GM12872 (cell line): ENCODE results near the gene CLDND1.

Source experiments
- TF ChIP-seq, protein P1 (sequence below): IDR thresholded peaks from 3 replicates; pipeline ENCODE4 v1.5.1; 2011; ENCODE audit warnings: low read depth, mild to moderate bottlenecking, low read length, moderate library complexity; ENCODE audit not compliant: insufficient read depth

Gene CLDND1

DNA sequence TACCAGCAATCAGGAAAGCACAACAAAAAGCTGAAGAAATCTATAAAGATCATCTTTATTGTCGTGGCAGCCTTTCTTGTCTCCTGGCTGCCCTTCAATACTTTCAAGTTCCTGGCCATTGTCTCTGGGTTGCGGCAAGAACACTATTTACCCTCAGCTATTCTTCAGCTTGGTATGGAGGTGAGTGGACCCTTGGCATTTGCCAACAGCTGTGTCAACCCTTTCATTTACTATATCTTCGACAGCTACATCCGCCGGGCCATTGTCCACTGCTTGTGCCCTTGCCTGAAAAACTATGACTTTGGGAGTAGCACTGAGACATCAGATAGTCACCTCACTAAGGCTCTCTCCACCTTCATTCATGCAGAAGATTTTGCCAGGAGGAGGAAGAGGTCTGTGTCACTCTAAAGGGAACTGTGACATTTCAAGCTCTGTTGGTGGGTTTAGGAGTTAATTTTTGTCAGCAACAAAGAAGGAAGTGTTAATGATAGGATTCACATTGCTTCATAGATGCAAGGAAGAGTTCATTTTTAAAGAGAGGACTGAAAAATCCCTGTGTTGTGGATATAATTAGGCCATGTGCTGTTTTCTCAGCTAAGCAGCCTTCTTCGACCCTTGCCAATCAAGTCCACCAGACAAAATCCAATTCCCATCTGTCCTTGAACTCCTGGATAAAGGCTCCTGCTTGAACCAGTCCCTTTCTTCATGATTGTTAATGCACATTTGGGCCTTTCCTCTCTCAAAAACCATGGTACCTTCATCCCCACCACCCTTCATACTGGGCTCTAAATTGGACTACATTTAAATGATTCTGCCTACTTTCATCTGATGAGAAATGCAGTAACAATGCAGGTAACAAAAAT lies 10.2 kb upstream of the CLDND1 start:
- TF ChIP-seq, protein P1, sequence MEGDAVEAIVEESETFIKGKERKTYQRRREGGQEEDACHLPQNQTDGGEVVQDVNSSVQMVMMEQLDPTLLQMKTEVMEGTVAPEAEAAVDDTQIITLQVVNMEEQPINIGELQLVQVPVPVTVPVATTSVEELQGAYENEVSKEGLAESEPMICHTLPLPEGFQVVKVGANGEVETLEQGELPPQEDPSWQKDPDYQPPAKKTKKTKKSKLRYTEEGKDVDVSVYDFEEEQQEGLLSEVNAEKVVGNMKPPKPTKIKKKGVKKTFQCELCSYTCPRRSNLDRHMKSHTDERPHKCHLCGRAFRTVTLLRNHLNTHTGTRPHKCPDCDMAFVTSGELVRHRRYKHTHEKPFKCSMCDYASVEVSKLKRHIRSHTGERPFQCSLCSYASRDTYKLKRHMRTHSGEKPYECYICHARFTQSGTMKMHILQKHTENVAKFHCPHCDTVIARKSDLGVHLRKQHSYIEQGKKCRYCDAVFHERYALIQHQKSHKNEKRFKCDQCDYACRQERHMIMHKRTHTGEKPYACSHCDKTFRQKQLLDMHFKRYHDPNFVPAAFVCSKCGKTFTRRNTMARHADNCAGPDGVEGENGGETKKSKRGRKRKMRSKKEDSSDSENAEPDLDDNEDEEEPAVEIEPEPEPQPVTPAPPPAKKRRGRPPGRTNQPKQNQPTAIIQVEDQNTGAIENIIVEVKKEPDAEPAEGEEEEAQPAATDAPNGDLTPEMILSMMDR, result no peak

DNA sequence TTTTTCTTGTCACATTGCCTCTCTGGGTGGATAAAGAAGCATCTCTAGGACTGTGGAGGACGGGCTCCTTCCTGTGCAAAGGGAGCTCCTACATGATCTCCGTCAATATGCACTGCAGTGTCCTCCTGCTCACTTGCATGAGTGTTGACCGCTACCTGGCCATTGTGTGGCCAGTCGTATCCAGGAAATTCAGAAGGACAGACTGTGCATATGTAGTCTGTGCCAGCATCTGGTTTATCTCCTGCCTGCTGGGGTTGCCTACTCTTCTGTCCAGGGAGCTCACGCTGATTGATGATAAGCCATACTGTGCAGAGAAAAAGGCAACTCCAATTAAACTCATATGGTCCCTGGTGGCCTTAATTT lies 9.6 kb upstream of the CLDND1 start:
- TF ChIP-seq, protein P1, result no peak

DNA sequence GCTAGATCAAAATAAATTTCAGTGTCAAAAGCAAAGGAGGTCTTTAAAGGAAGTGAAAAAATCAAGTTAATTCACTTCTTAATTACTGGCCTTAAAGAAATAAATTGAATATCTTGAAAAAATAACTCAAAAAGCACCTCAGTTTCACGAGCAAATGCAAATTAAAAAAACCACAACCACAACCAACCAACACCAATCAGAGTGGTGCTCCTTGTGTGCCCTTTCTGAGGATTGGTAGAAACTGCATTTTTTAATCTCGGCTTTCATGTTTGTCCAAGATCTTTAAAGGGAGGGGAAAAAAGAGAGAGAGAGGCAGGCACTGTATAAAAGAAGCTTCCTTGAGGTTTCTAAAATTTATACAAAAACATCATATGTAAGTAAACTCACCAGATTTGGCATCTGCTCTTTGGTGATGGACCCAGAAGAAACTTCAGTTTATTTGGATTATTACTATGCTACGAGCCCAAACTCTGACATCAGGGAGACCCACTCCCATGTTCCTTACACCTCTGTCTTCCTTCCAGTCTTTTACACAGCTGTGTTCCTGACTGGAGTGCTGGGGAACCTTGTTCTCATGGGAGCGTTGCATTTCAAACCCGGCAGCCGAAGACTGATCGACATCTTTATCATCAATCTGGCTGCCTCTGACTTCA lies 9.0 kb upstream of the CLDND1 start, which contains the start of gene GPR15:
Gene GPR15 (plus strand): TSS at position 357 of the 653 bp plus-strand sequence. CDS start 56 bp downstream, at position 413.
- TF ChIP-seq, protein P1, result no peak

DNA sequence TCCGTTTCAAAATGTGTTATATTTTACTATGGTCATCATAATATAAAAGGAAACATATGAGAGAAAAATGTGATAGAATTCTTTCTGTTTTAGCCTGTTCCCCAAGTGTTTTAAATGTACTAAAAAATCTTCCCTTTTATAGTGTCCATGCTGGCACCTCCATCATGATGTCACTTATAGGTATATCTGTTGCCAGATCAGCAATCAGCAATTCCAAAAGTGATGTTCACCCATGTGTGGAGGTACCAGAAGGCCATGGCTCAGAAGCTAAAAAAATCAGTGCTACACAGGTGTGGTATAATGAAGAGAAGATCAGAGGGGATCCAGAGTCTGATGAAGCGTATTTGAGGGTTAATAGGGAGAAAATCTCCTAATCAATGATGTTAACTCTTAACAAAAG lies 8.0 kb upstream of the CLDND1 start:
- TF ChIP-seq, protein P1, result no peak

DNA sequence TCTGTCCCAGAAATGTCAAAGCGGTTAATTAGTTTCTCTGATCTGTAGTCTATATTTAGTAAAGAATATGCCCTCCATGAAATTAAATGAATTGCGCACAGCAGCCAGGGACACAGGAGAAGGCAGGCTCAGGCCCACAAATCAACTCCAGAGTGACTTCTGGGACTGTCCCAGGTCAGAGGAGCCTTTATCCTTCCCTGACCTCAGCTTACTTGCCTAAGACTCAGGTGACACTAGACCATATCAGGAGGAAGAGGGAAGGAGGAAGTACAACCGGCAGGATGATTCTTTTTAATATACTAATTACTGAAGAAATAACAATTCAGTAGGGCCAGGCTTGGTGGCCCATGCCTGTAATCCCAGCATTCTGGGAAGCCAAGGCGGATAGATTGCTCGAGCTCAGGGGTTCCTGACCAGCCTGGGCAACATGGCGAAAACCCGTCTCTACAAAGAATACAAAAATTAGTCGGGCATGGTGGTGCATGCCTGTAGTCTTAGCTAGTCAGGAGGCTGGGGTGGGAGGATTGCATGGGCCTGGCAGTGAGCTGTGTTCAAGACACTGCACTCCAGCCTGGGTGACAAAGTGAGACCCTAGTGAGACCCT lies 7.3 kb upstream of the CLDND1 start:
- TF ChIP-seq, protein P1, result no peak

DNA sequence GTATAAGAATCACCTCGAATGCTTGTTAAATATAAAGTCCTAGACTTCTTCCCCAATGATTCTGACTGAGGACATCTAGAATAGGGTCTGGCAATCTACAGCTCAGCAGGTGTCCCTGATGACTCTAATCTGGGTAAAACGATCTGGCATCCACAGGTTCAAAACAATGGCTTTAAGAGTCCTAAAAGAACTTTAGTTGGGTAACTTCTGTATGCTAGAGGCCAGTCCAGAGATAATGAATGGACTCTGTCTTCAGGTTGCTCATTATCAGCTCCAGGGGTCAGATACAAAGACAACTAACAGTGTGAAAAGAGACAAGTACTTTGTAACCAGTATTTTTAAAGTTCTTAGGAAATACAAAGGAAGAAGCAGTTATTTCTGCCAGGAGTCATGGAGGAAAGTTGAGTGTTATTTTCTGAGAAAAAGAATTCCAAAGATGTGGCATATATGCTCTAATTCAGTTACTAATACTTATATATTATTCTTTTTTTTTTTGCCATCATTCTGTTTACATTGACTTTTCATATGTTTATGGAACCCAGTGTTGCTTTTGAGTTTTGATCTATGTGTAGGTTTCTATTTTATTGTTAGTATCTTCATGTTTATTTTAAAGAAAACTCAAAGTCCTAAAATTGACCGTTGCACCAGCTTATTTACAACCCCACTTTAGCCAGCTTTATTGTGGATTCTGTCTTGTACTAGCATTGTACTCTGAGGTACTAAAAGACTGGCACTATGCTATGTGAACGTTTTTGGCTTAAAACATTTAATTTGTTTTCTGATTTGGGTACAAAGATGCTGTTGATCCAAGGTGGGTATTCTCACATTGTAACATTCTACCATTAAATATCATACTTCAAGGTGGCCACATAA lies 6.0 kb upstream of the CLDND1 start:
- TF ChIP-seq, protein P1, result no peak

DNA sequence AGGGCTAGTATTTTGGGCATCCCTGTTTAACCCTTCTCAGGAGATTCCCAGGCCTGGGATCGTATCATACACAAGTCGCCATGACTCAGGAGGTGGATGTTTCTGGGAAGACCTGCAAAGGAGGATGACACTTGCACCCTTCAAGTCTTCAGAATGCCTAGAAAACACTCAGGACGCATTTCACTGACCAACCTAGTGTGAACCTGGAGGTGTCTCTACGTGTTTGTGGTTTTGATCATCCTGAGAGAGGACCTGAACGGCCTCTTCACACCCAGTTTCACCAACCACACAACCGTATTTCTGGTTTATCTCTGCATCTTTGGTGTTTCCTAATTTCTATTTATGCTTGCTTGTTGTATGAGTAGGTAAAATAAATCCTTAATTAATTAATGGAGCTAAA lies 2.8 kb upstream of the CLDND1 start:
- TF ChIP-seq, protein P1, result no peak
